ENCODE results near the gene SEPTIN7. TPM values are rescaled to one million over a fixed set of nuclear protein-coding genes. Genes with fewer than 3 reads are reported as not detected.

SEPTIN7 gene
- total and polyA plus RNA-seq, 2 of the 13 experiments (the other 11 are each of a cell fraction or from before 2014, with no cell fraction given): 103 to 129 TPM

GRCh38 chr7:35797311-35797710 lies 3.5 kb upstream of the SEPTIN7 start:
- H3K9ac ChIP-seq (ENCODE audit: insufficient read depth, low read depth, low read length): no peak overlapping the region
- ChIA-PET POLR2A (no interaction called here), CTCF (ENCODE audit: low intra/inter-chr PET ratio, low total read pairs) (no interaction called here)
- no peak overlapping the region for H2AFZ ChIP-seq (ENCODE audit: low read length)
- BruUV-seq (replicated peaks): no TSS peak
- in situ Hi-C loops (cut with HindIII; ENCODE audit: extremely low pct_ligation_motif_present, low pct_unique_long_range_greater_than_20kb): no loop called here
- H3K36me3 ChIP-seq (replicated peaks in 1 of 2; ENCODE audit: control insufficient read depth in 1 of 2, insufficient read depth in 2 of 2, low read length in 2 of 2): no peaks in the 10 kb centered on the region
- H3K4me1 ChIP-seq (ENCODE audit: insufficient read depth, low read length): peaks cover 8% of the 10 kb centered on the region; the same call in 1 of the 2 replicates
- no peak overlapping the region for H3K4me2 ChIP-seq (ENCODE audit: low read depth, low read length)
- no peaks in the 10 kb centered on the region for H3K9me3 ChIP-seq (ENCODE audit: low read length)
- H3K27me3 ChIP-seq (ENCODE audit: control insufficient read depth in 1 of 2, insufficient read depth in 2 of 2, low read length in 2 of 2): peaks cover 0 to 3% of the 10 kb centered on the region in 2 experiments; a peak in 1 of 5 replicates
- no peak overlapping the region for H3K27ac ChIP-seq (ENCODE audit: extremely low read length, insufficient read depth, low read length)
- no peak for DNase-seq (ENCODE audit: low spot score)
- peaks cover 15% of the 10 kb centered on the region for H3K79me2 ChIP-seq (ENCODE audit: insufficient read depth, low read length)
- intact Hi-C loops (cut with micrococcal nuclease; ENCODE audit: unreplicated experiment): no loop called here
- no peak overlapping the region for H3K4me3 ChIP-seq (replicated peaks in 1 of 3; ENCODE audit: insufficient read depth in 1 of 3, low read depth in 2 of 3, low read length in 3 of 3)
- no peak for FAIRE-seq
- no peak for TF ChIP-seq GRHL1 (CRISPR knock-in tag; conservative IDR thresholded peaks at IDR 0.05)
- no peak for TF ChIP-seq ZNF362 (CRISPR knock-in tag; IDR thresholded peaks at IDR 0.05; ENCODE audit: borderline replicate concordance)
- ATAC-seq: no peak
- WGBS (ENCODE audit: low lambda C conversion rate): 74% methylated on average over 5 of the region's 5 CpGs
- H4K20me1 ChIP-seq (ENCODE audit: insufficient read depth, low read length): peaks cover 2% of the 10 kb centered on the region; the same call in 1 of the 2 replicates

Measured in HepG2 (cell line).